COR-L47 (cell line): ENCODE results near the gene ARSG.
"Not testable (repeated sequence)": the region's sequence is repeated elsewhere in the genome, so short reads cannot be mapped to it uniquely, and the experiment has no call there.

Experiments
- DNase-seq: peaks from one replicate; lab custom pipeline; 2025; lab: John Stamatoyannopoulos, UW

The ARSG gene

DNA sequence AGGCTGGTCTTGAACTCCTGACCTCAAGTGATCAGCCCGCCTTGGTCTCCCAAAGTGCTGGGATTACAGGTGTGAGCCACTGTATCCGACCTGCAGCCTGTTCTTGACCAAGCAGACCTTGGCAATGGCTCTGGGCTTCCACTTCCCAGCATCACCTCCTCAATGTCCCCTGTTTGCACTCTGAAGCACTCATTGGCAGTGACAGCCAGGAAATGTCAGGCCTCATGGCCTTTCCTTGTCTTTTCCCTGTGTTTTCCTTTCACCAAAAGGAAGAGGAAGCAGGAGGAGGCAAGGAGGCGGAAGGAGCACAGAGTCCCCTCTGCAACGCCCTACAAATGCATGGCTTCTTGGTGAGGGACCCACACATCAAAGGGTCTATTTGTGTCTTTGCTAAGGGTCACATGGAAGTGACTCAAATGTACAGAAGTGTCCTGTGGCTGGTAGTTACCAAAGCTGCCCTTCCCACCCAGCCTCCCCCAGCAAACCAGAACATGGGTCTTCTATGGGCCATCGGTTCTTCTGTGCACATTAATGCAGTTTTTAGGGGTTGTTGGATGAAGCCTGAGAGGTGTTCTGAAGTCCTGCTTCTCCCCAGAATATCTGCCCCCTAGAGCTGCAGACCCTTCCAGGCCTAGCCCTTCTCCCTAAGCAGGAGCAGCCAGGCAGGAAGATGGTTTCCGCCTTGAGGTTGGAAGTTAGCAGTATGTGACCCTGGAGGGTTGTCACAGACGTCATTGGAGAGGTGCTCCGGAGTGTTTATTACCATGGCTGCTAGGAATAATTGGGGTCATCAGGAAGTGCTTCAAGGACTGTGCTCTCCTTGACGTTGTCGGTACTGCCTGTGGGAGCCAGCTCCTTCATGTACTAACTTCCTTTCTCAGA lies 105.2 kb downstream of the ARSG start:
- DNase-seq, result no peak

GRCh38 chr17:68397108-68397536 lies 105.8 kb downstream of the ARSG start:
- DNase-seq, result no peak

DNA sequence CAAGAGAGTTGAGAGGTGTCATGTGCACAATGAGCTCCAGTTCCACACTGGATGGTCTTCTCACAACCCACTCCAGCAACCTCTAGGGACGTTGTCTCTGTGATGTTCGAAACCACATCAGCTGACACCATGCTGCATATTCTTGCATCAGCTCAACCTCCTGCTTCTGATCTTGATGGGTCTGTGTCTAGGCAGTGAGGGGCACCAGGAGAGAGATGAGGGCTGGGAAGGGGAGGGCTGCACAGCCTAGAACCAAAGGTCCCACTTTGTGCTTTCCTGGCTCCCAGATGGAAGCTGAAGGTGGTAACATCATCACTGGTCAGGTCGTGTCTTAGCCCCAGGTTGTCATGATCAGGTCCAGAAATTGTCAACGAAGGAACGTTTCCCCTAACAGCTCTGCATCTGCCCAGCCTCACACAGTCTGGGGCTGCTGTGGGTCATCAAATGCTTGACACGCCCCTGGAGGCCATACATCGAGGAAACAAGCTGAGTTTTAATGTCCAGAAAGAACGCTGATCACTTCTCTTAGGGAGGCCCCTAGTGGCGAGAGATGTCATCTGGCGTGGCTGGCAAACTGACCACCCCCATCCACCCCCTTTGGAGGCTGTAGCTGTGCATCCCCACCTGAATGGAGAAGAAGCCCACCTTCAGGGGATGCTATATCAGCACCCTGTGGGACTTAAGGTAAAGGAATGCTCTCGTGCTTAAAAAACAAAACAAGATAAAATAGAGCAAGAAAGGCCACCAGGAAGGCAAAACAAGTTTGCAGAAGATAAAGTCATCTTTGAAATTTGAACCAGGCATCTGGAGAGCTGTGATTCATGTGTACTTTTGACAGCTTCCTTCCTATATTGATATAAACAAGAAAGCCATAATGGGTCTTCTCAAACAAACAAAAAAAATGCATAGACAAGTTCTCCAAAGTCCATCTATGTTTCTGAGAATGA lies 107.7 kb downstream of the ARSG start:
- peak; percentile 71 for DNase-seq

DNA sequence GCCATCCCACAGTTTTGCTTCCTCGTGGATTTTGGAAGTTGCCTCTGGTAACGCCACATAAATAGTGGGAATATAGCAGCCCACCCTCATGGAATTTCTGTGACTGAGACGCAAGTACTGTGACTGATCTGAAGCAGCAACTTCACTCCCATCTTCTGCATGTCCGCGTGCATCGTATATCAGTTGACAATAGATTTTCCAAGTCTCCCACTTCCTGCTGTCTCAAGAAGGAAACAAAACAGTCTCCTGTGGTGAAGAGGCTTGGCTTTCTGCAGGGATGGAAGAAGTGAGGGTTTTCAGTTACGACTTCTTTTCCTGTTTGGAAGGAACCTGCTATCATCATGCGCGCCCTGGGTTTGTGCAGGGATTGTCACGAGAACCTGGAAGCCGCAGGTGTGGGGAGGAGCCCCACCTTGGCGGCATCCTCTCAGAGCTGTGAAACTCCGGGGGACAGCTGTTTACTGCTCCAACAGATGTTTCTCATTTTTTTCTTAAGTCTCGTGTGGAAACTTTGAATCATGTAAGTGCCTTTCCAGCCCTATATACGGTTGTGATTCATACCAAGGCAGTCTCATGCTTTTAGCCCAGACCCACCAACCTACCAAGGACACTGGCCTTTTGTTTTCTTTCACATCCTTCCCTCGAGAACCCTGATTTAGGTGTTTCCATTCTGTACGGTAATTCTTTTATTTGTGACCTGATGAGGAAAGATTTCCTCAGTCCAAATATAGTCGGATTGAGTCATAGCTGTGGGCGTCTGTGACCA lies 108.5 kb downstream of the ARSG start:
- DNase-seq, result no peak

DNA sequence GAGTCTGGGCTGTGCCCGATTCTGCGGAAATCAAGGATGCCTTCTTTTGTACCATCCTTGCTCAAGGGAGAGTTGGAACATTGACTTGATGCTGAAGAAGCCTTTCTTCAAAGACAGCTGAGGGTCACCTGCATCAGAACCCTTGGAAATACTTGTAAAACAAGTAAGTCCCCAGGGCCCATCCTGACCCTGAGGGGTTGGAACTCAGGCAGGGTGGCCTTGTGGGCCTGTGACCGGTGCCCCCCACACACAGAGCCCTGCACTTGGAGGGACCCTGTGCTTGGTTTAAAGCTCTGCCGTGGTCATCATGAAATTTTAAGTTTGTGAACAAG lies 109.1 kb downstream of the ARSG start:
- DNase-seq, result no peak

GRCh38 chr17:68401288-68401687 lies 110.0 kb downstream of the ARSG start:
- DNase-seq, result no peak

GRCh38 chr17:68403122-68403521 lies 111.8 kb downstream of the ARSG start:
- DNase-seq, result no peak

DNA sequence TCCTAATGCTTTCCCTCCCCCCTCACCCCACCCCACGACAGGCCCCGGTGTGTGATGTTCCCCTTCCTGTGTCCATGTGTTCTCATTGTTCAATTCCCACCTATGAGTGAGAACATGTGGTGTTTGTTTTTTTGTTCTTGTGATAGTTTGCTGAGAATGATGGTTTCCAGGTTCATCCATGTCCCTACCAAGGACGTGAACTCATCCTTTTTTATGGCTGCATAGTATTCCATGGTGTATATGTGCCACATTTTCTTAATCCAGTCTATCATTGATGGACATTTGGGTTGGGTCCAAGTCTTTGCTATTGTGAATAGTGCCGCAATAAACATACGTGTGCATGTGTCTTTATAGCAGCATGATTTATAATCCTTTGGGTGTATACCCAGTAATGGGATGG lies 112.5 kb downstream of the ARSG start:
- not testable (repeated sequence) for DNase-seq

DNA sequence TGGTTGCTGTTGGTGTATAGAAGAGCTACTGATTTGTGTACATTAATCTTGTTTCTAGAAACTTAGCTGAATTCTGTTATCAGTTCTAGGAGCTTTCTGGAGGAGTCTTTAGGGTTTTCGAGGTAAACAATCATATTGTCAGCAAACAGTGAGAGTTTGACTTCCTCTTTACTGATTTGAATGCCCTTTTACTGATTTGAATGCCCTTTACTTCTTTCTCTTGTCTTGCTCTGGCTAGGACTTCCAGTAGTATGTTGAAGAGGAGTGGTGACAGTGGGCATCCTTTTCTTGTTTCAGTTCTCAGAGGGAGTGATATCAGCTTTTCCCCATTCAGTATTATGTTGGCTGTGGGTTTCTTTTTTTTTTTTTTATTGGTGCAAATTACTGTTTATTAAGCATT lies 116.4 kb downstream of the ARSG start:
- DNase-seq, result not testable (repeated sequence)

- peak; percentile 21 for DNase-seq
Observed at GRCh38 chr17:68413597-68414560, 122.6 kb downstream of the ARSG start.

DNA sequence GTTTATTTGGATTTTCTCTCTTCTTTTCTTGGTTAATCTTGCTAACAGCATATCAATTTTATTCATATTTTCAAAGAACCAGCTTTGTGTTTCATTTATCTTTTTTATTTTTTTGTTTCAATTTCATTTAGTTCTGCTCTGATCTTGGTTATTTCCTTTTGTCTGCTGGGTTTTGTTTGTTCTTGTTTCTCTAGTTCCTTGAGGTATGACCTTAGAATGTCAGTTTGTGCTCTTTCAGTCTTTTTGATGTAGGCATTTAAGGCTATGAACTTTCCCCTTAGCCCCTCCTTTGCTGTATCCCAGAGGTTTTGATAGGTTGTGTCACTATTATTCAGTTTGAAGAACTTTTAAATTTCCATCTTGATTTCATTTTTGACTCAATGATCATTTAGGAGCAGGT lies 123.6 kb downstream of the ARSG start:
- not testable (repeated sequence) for DNase-seq

DNA sequence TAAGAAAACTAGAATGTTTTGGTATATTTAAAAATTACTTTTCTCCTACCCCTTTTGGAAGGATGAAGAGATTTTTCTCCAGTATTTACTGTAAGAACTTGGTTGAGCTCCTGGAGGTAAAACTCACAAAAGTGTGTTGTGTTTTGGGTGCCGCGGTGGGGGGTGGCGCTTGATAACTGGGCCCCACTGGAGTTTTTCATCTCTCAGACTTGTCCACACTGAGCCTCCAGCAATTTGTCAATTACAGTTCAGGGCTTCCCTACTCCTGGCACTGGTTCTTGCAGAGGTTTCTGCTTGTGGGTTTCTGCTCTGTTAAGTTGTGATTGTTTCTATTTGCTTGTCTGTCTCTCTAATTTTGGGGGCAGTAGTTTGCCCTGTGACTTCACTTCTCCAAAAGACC lies 126.0 kb downstream of the ARSG start:
- DNase-seq, result no peak

- DNase-seq, result no peak
Observed at GRCh38 chr17:68418876-68419275, 127.6 kb downstream of the ARSG start.

DNA sequence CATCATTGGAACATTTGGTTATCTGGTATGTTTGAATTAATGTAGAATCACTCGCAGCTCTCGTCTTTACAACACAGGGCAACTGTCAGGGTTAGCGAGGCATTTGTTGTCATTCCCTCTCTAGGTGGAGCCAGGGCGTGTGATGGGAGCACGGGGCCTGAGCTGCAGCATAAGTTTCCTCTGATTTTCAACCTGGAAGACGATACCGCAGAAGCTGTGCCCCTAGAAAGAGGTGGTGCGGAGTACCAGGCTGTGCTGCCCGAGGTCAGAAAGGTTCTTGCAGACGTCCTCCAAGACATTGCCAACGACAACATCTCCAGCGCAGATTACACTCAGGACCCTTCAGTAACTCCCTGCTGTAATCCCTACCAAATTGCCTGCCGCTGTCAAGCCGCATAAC lies 128.8 kb downstream of the ARSG start:
- no peak for DNase-seq

GRCh38 chr17:68421486-68421885 lies 130.2 kb downstream of the ARSG start:
- DNase-seq, result no peak

DNA sequence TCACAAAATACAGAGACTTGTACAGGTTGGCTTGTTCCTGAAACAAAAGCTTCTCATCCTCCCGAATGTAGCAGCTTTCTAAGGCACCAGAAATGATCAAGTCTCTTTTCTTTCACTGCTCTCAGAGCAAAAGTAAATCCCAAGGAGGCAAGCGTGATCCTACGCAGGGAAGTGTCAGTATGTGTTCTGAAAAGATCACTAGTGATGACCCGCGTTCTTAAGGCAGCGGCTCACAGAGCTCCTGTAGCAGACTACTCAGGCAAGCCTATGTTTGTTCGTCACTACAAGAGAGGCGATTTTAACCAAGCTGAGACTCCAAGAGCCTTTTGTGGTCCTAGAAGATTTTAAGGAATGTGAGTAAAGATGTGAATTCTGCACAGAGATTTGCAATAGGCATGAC lies 131.5 kb downstream of the ARSG start:
- DNase-seq, result no peak

GRCh38 chr17:68423251-68423650 lies 132.0 kb downstream of the ARSG start:
- no peak for DNase-seq

GRCh38 chr17:68424203-68424602 lies 132.9 kb downstream of the ARSG start:
- no peak for DNase-seq

- DNase-seq, result peak; percentile 37
Observed at GRCh38 chr17:68424861-68425260, 133.6 kb downstream of the ARSG start.

- no peak for DNase-seq
Observed at GRCh38 chr17:68425979-68426378, 134.7 kb downstream of the ARSG start.

- DNase-seq, result no peak
Observed at GRCh38 chr17:68427575-68427974, 136.3 kb downstream of the ARSG start.
